NCI-H1436 treated with DMSO at 0.1 percent for 48 hours (cell line): ENCODE results near the gene CCDC117.
"Not testable (repeated sequence)": the region's sequence is repeated elsewhere in the genome, so short reads cannot be mapped to it uniquely, and the experiment has no call there.

ENCODE experiments used
- DNase-seq: peaks from one replicate; lab custom pipeline; 2025; lab: John Stamatoyannopoulos, UW

The CCDC117 gene

GRCh38 chr22:28801845-28802594 lies 29.5 kb downstream of the CCDC117 start:
- no peak for DNase-seq

GRCh38 chr22:28802595-28803123 lies 30.2 kb downstream of the CCDC117 start:
- no peak for DNase-seq

- DNase-seq = not testable (repeated sequence)
Observed at GRCh38 chr22:28805426-28805825, 32.9 kb downstream of the CCDC117 start.

- no peak for DNase-seq
Observed at GRCh38 chr22:28808716-28809355, 36.3 kb downstream of the CCDC117 start.

GRCh38 chr22:28810821-28811491 lies 38.5 kb downstream of the CCDC117 start:
- DNase-seq = no peak

- no peak for DNase-seq
Observed at GRCh38 chr22:28812516-28812915, 40.0 kb downstream of the CCDC117 start.

GRCh38 chr22:28813772-28814518 lies 41.5 kb downstream of the CCDC117 start:
- DNase-seq = no peak

- DNase-seq = no peak
Observed at GRCh38 chr22:28815111-28815510, 42.6 kb downstream of the CCDC117 start.

GRCh38 chr22:28815729-28816128 lies 43.2 kb downstream of the CCDC117 start:
- no peak for DNase-seq

GRCh38 chr22:28817064-28817463 lies 44.6 kb downstream of the CCDC117 start:
- no peak for DNase-seq

GRCh38 chr22:28817919-28818859 lies 45.7 kb downstream of the CCDC117 start:
- peak; percentile 40 for DNase-seq

GRCh38 chr22:28819253-28820096 lies 47.0 kb downstream of the CCDC117 start:
- DNase-seq = no peak

GRCh38 chr22:28820885-28821284 lies 48.4 kb downstream of the CCDC117 start:
- no peak for DNase-seq

GRCh38 chr22:28821452-28821851 lies 49.0 kb downstream of the CCDC117 start:
- DNase-seq = no peak

- peak; percentile 72 for DNase-seq
Observed at GRCh38 chr22:28822930-28823551, 50.5 kb downstream of the CCDC117 start.

GRCh38 chr22:28824455-28824854 lies 52.0 kb downstream of the CCDC117 start:
- DNase-seq = not testable (repeated sequence)

GRCh38 chr22:28826430-28826829 lies 53.9 kb downstream of the CCDC117 start:
- not testable (repeated sequence) for DNase-seq

- DNase-seq = no peak
Observed at GRCh38 chr22:28826921-28827320, 54.4 kb downstream of the CCDC117 start.

GRCh38 chr22:28829358-28830181 lies 57.1 kb downstream of the CCDC117 start:
- DNase-seq = no peak
